NAMALWA (cell line): Measurements from ENCODE around the gene ERCC2.
"Not testable (repeated sequence)": the region's sequence is repeated elsewhere in the genome, so short reads cannot be mapped to it uniquely, and the experiment has no call there.

ENCODE experiments used
- DNase-seq: peaks from one replicate; pipeline ENCODE4 v3.0.0-alpha.2; 2015; ENCODE audit warnings: low spot score

The ERCC2 gene

GRCh38 chr19:45354241-45354842, 16.0 kb downstream of the ERCC2 start:
- no peak for DNase-seq

DNA sequence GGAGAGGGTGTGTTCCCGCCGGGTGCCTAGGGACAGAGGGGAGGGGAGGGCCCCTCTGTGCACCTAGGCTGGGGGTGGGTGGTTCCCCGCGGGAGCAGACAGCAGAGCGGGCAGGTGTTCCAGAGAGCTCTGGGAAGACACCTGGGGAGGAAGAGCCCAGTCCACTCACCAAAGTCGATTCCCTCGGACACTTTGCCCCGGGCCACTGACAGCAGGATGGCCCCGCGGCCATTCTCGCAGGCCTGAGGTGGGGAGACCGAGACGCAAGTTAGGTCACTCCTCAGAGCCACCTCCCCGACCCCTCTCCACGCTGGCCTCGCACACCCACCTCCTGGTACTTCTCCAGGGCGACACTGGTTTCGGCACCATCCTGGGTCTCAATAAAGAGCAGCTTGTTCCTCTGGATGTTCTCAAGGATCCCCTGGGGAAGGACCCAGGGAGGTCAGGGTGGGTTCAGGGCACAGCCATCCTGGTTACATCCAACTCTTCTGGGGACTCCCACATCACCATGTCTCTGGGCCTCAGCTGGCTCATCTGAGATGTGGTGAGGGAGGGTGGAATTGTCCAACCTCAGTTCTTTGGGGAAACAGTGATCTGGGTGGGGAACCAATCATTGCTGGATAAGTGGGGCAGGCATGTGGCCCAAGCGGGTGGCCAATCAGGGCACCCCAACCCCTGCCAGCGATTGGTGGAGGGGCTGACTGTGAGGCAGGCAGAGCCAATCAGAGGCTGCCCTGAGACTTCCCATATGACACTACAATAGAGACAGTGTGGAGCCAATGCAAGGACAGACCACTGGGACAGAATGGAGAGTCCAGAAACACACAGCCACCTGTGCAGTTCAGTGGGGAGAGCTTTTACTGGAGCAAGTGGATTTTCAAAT, 17.2 kb downstream of the ERCC2 start:
- peak; percentile 29 for DNase-seq

DNA sequence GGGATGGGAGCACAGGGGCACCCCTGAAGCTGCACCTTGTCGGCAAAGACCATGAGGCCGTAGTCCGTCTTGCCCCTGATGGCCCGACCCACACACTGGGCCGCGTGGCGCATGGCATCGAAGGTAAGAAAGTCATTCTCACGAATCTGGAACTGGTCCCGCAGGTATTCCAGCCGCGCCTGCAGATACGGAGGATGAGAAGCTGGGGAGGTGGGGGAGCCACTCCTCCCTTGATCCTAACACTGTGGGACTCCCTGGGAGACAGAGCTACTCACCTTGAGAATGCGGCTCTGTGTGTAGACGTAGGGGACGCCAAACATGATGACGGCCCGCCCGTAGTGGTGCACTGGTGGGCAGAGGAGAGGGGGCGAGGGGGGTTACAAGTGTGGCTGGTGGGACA, 17.9 kb downstream of the ERCC2 start:
- DNase-seq, result no peak

DNA sequence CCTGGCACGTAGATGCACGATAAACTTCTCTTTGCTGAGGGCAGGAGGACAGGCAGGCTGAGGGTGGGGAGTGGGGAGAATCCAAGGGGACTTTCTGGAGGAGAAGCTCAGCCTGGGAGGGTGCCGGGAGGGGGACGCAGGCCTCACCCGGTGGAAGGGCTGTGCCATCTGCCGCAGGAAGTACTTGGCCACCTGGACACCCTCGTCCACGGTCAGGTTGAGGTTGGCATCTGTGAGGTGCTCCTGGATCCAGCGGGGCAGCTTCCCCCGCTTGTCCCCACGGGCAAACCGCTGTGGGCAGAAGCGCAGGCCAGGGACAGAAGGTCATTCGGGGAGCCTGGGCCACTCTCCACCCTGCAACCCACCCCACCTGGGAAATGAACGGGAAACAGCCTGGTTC, 18.3 kb downstream of the ERCC2 start:
- DNase-seq, result no peak

- DNase-seq, result no peak
Measured at GRCh38 chr19:45351401-45351952, 18.9 kb downstream of the ERCC2 start.

GRCh38 chr19:45350477-45351058, 19.8 kb downstream of the ERCC2 start:
- no peak for DNase-seq

DNA sequence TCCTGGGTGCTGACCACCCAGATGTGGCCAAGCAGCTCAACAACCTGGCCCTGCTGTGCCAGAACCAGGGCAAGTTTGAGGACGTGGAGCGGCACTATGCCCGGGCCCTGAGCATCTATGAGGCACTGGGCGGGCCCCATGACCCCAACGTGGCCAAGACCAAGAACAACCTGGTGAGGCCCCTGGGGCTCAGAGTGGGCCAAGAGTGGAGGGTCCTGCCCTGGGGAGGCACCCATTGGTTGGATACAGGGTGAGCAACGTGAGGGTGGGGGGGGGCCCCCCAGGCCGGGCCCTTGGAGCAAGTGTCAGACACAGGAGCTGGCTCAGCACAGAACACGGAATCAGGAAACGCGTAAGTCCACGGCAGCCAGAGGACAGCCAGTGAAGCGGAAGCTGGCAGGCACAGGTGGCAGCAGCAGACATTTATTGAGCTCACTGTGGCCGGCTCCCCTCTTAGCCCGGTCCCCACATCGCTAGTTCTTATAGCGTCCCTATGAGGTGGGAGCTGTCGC, 20.9 kb downstream of the ERCC2 start:
- no peak for DNase-seq

- DNase-seq, result no peak
Measured at GRCh38 chr19:45349126-45349415, 21.3 kb downstream of the ERCC2 start.

DNA sequence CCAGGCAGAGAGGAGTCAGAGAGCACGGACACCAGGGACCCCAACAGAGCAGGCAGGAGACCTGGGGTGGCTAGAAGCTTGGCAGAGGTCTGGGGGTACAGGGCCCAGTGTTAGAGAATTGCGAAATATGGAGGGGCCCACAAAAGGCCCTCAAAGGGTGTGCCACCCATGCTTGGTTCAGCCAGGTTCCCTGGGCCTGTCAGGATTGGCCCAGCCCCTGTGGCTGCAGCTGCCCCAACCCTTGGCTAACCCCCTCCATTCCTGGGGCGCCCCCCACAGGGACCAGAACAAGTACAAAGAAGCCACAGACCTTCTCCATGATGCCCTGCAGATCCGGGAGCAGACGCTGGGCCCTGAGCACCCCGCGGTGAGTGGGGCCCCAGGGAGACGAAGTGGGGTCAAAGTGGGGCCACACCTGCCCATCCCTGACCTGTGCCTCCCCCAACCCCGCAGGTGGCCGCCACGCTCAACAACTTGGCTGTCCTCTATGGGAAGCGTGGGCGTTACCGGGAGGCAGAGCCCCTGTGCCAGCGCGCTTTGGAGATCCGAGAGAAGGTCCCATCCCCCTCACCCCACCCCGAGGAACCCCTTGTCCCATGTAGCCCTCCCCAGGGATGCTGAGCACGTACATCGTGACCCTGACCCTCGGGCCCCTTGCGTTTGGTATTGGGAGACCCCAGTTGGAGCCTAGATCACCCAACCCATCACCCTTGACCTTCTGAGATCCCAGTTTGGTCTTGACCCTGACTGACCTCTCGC, 21.8 kb downstream of the ERCC2 start:
- DNase-seq, result no peak

GRCh38 chr19:45347570-45348366, 22.6 kb downstream of the ERCC2 start:
- no peak for DNase-seq

DNA sequence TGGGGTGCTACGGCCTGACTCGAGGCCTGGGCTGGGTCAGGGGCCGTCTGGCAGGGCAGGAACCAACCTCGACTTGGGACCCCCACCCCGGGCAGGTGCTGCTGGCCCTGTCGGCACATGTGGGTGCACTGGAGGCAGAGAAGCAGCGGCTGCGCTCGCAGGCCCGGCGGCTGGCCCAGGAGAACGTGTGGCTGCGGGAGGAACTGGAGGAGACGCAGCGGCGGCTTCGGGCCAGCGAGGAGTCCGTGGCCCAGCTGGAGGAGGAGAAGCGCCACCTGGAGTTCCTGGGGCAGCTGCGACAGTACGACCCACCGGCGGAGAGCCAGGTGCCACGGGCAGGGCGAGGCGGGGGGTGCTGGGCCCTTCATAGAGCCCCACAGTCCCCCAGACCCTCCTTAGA, 23.9 kb downstream of the ERCC2 start:
- no peak for DNase-seq

DNA sequence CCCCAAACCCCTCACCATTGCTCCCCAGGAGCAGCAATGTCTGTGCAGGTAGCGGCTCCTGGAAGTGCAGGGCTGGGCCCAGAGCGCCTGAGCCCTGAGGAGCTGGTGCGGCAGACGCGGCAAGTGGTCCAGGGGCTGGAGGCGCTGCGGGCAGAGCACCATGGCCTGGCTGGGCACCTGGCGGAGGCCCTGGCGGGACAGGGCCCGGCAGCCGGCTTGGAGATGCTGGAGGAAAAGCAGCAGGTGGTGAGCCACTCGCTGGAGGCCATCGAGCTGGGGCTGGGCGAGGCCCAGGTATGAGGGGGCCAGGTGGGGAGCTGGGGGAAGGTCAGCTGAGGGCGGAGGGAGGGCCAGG, 24.9 kb downstream of the ERCC2 start:
- DNase-seq, result no peak

- no peak for DNase-seq
Measured at GRCh38 chr19:45344621-45345505, 25.5 kb downstream of the ERCC2 start.

DNA sequence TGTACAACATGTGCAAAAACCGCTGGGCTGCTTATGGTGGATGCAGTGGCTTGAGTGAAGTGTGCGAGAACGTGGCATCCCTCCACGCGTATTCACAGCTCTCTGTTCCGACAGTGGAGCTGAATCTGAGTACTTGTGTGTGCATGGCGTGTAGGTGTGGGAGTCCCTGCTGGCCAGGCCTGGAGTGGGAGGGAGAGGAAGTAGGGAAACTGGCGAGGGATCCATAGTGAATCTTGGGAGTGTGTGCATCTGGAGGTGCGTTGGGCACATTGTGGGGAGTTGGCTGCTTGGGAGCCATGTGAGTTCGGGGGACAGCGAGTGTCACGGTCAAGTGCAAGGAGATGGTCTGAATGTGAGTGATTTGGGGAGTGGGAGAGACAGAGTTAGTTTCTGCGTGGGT, 27.5 kb downstream of the ERCC2 start:
- DNase-seq, result no peak

GRCh38 chr19:45340899-45341453, 29.4 kb downstream of the ERCC2 start:
- no peak for DNase-seq

DNA sequence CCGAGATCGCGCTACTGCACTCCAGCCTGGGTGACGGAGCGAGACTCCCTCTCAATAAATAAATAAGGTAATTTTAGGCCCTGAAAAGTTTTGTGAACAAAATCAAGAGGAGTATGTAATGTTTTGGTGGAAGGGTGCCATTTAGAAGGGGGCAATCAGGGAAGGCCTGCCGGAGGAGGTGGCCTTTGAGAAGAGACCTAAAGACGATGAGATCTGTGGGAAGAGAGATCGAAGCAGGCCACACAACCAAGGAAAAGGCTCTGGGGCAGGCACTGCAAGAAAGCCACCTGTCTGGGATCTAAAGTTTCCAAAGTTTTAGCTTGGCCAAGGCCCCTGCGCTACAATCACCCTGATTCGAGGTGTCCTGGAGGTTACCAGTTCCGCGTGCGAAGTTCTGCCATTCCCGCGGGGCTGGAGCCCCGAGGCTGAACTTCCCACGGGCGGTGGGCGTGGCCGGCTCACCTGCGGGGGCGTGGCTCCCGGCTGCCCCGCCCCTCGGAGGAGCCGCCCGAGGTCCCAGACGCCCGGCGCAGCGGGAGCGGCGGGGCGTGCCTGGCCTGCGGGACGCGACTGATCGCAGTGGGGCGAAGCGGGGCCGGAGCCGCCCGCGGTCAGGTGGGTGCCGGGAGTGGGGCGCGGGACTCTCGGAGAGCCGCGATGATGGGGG, 30.0 kb downstream of the ERCC2 start, which contains the start of gene KLC3:
Gene KLC3 (plus strand): TSS at position 519 of the 667 bp plus-strand sequence. CDS start 4,792 bp downstream, outside the sequence.
- DNase-seq, result no peak

- no peak for DNase-seq
Measured at GRCh38 chr19:45339629-45340028, 30.7 kb downstream of the ERCC2 start.

DNA sequence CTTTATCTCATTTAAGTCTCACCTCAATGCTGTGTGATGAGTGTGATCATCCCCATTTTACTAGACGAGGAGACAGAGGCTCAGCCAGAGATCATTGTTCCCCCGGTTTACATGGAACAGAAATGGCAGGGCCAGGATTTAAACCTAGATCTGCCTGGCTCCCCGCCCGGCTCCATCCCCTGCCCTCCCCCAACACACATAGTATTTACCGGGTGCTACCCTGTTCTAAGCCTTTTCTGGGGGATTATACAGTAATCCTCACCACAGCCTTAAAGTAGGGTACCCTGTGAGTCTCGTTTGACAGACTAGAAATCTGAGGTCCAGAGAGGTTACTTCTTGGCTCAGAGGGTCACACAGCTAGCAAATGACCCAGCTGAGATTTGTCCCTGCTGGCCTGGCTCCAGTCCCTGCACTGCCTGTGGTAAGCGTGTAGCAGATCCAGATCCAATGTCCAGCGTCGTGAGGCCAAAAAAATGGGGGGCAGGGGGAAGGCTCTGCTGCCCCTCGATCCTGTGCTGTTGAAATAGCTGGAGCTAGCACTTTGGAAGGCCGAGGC, 33.6 kb downstream of the ERCC2 start:
- DNase-seq, result no peak

DNA sequence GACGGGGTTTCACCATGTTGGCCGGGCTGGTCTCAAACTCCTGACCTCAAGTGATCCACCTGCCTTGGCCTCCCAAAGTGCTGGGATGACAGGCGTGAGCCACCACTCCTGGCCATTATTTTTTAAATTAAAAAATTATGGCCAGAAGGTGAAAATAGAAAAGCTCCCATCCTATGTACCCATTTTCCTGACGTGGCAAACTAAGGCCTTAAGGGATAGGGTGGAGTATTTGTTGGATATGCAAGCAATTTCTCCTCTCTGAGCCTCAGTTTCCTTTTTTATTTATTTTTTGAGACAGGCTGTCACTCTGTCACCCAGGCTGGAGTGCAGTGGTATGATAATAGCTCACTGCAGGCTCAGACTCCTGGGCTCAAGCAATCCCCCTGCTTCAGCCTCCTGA, 35.5 kb downstream of the ERCC2 start:
- DNase-seq, result not testable (repeated sequence)
